Lower leg skin (tissue), 3 donors: ENCODE results near the gene KCNJ6.

Experiments
- POLR2A ChIP-seq, 2 donors: fragments of 450-650 bp; IDR thresholded peaks; one replicate each; pipeline ENCODE4 v1.6.1; 2016 to 2017; ENCODE audit warnings: antibody characterized with exemption in 2 of 2, mild to moderate bottlenecking in 1 of 2, moderate library complexity in 1 of 2
- TF ChIP-seq, protein P1 (sequence below), 3 donors: fragments of 450-650 bp; IDR thresholded peaks; one replicate each; pipeline ENCODE4 v1.5.1; 2016; ENCODE audit warnings: antibody characterized with exemption in 3 of 3, mild to moderate bottlenecking in 3 of 3, moderate library complexity in 2 of 3

DNA sequence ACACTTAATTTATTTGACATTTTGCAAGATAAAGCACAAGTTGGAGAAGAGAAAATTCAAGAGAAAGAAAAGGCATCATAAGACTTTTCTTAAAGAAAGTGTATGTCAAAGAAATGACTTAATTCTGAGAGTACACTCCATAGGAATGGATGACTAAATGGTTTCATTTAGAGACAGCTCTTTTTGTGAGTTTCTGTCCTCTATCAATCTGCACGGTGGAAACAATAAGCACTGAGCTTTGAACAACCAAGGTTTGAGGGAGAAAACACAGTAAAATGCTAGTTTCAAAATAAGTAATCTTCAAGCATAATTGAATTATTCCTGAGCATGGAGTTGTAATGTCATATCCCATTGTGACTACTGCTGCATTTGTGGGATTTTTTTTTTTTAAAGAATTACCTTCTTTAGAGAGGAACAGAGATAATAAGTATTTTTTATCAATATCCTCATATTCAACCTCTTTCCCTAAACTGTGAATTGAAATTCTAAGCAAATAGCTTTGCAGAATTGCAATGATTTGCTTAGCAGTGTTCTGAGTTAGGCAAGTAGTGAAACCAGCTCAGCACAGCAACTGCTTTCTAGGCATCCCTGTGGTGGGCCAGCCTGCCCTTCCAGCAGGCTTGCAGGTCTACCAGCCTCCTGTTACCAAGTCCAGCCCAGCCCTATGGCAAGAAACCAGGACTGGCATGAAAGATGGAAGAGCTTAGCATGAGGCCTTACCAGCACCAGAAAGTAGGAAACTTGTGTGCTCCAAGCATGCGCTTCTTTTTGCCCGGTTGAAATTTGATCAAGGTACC lies 38.2 kb downstream of the KCNJ6 start:
- TF ChIP-seq, protein P1, sequence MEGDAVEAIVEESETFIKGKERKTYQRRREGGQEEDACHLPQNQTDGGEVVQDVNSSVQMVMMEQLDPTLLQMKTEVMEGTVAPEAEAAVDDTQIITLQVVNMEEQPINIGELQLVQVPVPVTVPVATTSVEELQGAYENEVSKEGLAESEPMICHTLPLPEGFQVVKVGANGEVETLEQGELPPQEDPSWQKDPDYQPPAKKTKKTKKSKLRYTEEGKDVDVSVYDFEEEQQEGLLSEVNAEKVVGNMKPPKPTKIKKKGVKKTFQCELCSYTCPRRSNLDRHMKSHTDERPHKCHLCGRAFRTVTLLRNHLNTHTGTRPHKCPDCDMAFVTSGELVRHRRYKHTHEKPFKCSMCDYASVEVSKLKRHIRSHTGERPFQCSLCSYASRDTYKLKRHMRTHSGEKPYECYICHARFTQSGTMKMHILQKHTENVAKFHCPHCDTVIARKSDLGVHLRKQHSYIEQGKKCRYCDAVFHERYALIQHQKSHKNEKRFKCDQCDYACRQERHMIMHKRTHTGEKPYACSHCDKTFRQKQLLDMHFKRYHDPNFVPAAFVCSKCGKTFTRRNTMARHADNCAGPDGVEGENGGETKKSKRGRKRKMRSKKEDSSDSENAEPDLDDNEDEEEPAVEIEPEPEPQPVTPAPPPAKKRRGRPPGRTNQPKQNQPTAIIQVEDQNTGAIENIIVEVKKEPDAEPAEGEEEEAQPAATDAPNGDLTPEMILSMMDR (IDR thresholded peaks at IDR 0.05), result no peak
- no peak for TF ChIP-seq POLR2A (IDR thresholded peaks at IDR 0.05)
